GM12872 (cell line): ENCODE results near the gene GALNT17.

Experiments used
- TF ChIP-seq, protein P1 (sequence below): IDR thresholded peaks from 3 replicates; pipeline ENCODE4 v1.5.1; 2011; ENCODE audit warnings: low read depth, mild to moderate bottlenecking, low read length, moderate library complexity; ENCODE audit not compliant: insufficient read depth

The GALNT17 gene

GRCh38 chr7:71507680-71508602 is 376.0 kb downstream of the GALNT17 start:
- TF ChIP-seq, protein P1, sequence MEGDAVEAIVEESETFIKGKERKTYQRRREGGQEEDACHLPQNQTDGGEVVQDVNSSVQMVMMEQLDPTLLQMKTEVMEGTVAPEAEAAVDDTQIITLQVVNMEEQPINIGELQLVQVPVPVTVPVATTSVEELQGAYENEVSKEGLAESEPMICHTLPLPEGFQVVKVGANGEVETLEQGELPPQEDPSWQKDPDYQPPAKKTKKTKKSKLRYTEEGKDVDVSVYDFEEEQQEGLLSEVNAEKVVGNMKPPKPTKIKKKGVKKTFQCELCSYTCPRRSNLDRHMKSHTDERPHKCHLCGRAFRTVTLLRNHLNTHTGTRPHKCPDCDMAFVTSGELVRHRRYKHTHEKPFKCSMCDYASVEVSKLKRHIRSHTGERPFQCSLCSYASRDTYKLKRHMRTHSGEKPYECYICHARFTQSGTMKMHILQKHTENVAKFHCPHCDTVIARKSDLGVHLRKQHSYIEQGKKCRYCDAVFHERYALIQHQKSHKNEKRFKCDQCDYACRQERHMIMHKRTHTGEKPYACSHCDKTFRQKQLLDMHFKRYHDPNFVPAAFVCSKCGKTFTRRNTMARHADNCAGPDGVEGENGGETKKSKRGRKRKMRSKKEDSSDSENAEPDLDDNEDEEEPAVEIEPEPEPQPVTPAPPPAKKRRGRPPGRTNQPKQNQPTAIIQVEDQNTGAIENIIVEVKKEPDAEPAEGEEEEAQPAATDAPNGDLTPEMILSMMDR: no peak

- TF ChIP-seq, protein P1: no peak
Observed at GRCh38 chr7:71509381-71509780, 377.4 kb downstream of the GALNT17 start.

GRCh38 chr7:71511361-71511807 is 379.4 kb downstream of the GALNT17 start:
- TF ChIP-seq, protein P1: no peak

- TF ChIP-seq, protein P1: no peak
Observed at GRCh38 chr7:71517940-71518699, 386.2 kb downstream of the GALNT17 start.

GRCh38 chr7:71518880-71519279 is 386.9 kb downstream of the GALNT17 start:
- TF ChIP-seq, protein P1: no peak

- TF ChIP-seq, protein P1: no peak
Observed at GRCh38 chr7:71521506-71521905, 389.6 kb downstream of the GALNT17 start.

DNA sequence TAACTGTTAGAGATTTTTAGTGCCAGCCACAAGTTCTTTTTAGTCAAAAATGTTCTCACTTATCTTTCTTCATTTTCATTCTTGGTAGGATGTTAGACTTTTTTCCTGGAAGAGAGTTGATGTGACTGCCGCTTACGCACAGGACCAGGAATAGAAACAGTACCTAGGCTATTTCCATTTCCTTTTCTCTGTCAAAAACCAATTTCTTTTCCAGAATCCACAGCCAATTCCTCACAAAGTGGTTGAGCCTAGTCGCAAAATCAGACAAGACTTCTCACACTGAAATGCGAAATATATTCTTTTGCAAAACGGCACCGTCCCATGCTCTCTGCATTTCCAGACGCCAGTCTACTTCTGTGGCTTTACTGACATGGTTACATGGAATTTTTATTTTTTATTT is 394.2 kb downstream of the GALNT17 start:
- TF ChIP-seq, protein P1: no peak
